SK-MEL-5 (cell line): Measurements from ENCODE around the gene BNC2. TPM values are rescaled to one million over a fixed set of nuclear protein-coding genes. Genes with fewer than 3 reads are reported as not detected.
"Not testable (repeated sequence)": the region's sequence is repeated elsewhere in the genome, so short reads cannot be mapped to it uniquely, and the experiment has no call there.

Experiments
- DNase-seq: peaks from one replicate; pipeline ENCODE4 v3.0.0-alpha.2; 2016; ENCODE audit warnings: low read depth, low spot score
- in situ Hi-C: cut with HindIII; loops from 2 replicates; pipeline ENCODE4 v1.10.0; 2016; ENCODE audit warnings: low sequenced_read_pairs, high pct_unique_total_duplicates, low pct_unique_long_range_greater_than_20kb
- polyA plus RNA-seq, 2 experiments: library from polyadenylated mRNA; depleted of rRNA; stranded (reverse); fragments of >200 nt; gene quantifications; 2 replicates each; pipeline ENCODE4 v1.2.3, GENCODE V29; 2015
- total RNA-seq: library from RNA; depleted of rRNA; stranded (reverse); fragments of >200 nt; shearing (Covaris generic); gene quantifications from 2 replicates; pipeline ENCODE4 v1.2.3, GENCODE V29; 2014; rRNA removed

BNC2 gene, protein sequence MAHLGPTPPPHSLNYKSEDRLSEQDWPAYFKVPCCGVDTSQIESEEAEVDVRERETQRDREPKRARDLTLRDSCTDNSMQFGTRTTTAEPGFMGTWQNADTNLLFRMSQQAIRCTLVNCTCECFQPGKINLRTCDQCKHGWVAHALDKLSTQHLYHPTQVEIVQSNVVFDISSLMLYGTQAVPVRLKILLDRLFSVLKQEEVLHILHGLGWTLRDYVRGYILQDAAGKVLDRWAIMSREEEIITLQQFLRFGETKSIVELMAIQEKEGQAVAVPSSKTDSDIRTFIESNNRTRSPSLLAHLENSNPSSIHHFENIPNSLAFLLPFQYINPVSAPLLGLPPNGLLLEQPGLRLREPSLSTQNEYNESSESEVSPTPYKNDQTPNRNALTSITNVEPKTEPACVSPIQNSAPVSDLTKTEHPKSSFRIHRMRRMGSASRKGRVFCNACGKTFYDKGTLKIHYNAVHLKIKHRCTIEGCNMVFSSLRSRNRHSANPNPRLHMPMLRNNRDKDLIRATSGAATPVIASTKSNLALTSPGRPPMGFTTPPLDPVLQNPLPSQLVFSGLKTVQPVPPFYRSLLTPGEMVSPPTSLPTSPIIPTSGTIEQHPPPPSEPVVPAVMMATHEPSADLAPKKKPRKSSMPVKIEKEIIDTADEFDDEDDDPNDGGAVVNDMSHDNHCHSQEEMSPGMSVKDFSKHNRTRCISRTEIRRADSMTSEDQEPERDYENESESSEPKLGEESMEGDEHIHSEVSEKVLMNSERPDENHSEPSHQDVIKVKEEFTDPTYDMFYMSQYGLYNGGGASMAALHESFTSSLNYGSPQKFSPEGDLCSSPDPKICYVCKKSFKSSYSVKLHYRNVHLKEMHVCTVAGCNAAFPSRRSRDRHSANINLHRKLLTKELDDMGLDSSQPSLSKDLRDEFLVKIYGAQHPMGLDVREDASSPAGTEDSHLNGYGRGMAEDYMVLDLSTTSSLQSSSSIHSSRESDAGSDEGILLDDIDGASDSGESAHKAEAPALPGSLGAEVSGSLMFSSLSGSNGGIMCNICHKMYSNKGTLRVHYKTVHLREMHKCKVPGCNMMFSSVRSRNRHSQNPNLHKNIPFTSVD
- 23.5 and 24.2 TPM in 2 replicates for total RNA-seq
- polyA plus RNA-seq (2015; cell fraction: cytosol; rRNA removed) = 11.4 and 13.9 TPM in 2 replicates
- 19.2 and 20.7 TPM in 2 replicates for polyA plus RNA-seq (2015; cell fraction: nucleus; rRNA removed)

DNA sequence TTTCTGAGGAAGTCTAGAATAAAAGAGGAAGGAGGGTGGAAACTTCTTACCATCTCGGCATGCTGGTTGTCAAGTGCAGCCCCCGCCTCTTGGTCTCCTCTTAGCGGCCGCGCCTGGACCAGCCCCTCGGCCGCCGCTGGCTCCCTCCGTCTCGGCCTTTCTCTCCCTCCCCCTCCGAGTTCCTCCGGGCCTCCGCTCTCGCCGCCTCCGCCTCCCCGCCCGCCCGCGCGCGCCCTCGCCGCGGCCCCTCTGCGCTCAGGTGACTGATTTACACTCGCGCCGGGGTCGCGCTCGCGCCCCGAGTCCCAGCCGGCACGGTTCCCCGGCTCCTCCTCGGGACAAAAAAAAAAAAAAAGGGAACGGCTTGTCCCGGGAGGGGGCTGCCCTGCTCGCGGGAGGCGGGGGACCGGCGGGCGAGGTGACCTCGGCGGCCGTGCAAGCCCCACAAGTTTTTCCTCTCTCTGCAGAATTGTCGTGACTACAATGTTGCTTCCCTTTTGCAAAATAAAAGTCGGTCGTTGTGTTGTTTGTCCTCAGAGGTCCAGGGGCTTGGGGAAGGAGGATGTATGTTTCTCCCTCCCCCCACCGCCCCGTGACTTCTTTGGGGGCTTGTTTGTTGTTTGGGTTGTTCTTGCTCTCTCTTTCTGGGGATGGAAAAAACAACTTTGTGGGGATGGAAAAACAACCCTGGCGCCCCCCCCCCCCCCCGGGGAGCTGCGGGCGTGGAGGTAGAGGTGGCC, at the start of gene BNC2:
Gene BNC2 (minus strand): TSS at position 75 of the 740 bp plus-strand sequence. CDS start 22 bp downstream, at position 53.
- peak; percentile 60 for DNase-seq
- in situ Hi-C loops = no loop called here

DNA sequence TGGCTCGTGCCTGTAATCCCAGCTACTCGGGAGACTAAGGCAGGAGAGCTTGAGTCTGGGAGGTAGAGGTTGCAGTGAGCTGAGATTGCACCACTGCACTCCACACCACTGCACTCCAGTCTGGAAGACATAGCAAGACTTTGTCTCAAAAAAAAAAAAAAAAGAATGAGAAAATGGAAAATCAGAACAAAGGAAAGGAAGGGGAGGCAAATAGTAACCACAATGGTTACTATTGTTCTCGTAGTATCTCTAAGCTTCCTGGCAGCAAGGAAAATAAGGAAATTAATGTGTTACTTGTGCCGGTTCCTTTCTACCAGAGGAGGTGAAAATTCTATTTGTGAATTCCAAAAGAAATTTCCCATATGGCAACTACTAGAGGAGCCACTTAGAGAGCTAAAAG, 48.5 kb upstream of the BNC2 start:
- DNase-seq = peak; percentile 19
- in situ Hi-C loops = no loop called here

DNA sequence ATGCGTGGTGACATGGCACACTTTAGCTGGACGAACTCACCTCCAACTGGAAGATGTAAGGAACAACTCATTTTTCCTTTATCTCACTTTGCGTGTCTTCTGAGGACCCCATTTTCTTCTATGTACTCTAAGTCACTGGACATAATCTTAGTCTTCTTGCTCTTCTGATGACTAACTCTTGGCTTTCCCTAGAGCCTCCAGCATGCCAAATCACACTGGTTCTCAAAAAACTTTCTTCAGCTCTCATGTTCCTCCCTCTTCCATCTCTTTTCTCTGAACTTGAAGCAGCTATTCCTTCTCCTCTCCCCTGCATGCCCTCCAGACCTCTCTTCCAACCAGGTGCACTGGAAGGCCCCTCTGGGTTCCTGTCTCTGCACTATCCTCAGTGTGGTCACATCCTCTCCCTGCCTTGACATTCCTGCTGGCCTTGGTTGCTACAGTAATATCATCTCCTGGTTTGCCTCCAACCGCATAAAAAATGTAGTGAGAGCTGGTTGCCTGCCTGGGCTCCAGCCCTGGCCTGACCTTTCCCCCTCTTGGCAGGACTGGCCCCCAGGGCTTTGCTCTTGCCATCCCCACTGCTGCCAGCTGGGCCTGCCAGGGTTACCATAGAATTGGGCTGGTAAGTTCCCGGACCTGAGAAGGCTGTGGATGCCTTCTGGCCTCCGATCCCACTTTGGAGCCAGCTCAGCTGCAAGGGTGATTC, 44.8 kb upstream of the BNC2 start:
- no peak for DNase-seq
- in situ Hi-C loops = no loop called here

- no peak for DNase-seq
- in situ Hi-C loops = no loop called here
Observed at GRCh38 chr9:16912197-16912596, 41.7 kb upstream of the BNC2 start.

GRCh38 chr9:16908206-16908605, 37.7 kb upstream of the BNC2 start:
- DNase-seq, in situ Hi-C loops: not testable (repeated sequence)

- in situ Hi-C loops = no loop called here
- no peak for DNase-seq
Observed at GRCh38 chr9:16904655-16905054, 34.2 kb upstream of the BNC2 start.

DNA sequence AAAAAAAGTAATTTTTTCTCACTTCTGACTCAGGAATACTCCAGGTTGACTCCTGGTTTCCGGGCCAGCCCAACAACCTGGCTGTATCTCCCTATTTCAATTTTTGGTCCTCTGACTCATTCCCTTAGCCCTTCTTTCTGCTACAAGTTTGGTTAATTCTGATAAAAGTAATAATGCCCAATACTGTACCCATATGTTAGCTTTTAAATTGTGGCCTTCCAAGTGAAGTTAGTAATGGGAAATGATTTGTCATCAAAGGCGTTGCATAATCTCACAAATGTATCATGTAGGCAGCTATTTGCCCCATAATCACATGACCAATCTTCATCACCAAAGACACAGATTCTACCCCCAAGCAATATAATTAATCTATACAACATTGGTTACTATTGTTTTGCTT, 31.1 kb upstream of the BNC2 start:
- in situ Hi-C loops = no loop called here
- DNase-seq = no peak

GRCh38 chr9:16899606-16900005, 29.1 kb upstream of the BNC2 start:
- in situ Hi-C loops = no loop called here
- no peak for DNase-seq

GRCh38 chr9:16898464-16898863, 28.0 kb upstream of the BNC2 start:
- DNase-seq = no peak
- in situ Hi-C loops = no loop called here

- DNase-seq = no peak
- in situ Hi-C loops = no loop called here
Observed at GRCh38 chr9:16888594-16888993, 18.1 kb upstream of the BNC2 start.

- in situ Hi-C loops = no loop called here
- DNase-seq = no peak
Observed at GRCh38 chr9:16885931-16886330, 15.5 kb upstream of the BNC2 start.

DNA sequence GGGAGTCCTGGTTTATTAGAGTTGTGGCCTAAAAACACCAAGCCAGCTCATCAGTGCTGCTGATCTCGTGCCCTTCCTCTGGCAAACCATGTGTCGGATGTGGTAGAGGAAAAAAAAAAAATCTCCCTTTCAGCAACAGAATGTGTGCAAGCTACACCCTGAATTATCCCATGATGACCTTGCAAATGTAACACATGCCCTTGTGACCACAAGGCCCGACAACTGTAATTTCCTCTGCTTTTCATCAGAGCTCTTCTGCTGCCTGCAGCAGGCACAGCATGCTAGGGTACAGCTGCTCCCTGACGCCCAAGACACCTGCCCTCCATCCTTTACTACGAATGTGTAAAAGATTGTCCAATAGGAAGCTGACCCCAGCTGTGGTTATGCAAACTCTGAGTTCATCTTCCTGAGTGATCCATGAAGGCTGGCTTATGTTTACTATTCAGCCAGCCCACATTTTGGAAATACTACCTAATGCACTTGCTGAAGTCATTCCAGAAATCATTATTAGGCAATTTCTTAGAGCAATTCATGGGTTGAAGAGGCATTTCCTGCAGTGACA, 14.6 kb upstream of the BNC2 start:
- in situ Hi-C loops = no loop called here
- no peak for DNase-seq

GRCh38 chr9:16884373-16884772, 13.9 kb upstream of the BNC2 start:
- no peak for DNase-seq
- in situ Hi-C loops = no loop called here

DNA sequence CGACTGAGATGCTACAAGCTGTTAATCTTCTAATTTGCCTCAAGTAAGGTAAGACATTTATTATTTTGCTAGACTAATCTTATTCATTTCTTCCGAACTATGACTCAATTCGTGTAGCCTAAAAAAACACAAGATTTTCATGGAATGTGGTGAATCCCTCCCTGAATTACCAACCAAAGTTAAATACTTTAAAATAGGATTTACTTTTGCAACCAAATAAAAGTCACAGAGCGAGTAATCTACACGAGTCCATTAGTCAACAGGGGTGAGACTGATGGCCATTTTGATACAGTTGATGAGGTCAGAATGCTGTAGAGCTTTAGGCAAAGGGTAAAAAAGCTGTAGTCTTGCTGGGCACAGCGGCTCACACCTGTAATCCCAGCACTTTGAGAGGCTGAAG, 13.1 kb upstream of the BNC2 start:
- DNase-seq = no peak
- in situ Hi-C loops = no loop called here

DNA sequence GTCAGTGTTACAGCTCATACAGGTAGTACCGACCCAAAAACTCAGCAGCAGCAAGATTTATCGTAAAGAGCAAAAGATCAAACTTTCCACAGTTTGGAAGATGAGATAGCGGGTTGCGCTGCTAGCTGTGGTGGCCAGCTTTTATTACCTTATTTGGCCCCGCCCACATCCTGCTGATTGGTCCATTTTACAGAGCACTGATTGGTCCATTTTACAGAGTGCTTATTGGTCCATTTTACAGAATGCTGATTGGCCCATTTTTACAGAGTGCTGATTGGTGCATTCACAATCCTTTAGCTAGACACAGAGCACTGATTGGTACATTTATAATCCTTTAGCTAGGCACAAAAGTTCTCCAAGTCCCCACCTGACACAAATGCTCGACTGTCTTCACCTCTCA, 12.0 kb upstream of the BNC2 start:
- in situ Hi-C loops, DNase-seq: not testable (repeated sequence)

GRCh38 chr9:16879416-16879815, 8.9 kb upstream of the BNC2 start:
- DNase-seq = no peak
- in situ Hi-C loops = no loop called here

DNA sequence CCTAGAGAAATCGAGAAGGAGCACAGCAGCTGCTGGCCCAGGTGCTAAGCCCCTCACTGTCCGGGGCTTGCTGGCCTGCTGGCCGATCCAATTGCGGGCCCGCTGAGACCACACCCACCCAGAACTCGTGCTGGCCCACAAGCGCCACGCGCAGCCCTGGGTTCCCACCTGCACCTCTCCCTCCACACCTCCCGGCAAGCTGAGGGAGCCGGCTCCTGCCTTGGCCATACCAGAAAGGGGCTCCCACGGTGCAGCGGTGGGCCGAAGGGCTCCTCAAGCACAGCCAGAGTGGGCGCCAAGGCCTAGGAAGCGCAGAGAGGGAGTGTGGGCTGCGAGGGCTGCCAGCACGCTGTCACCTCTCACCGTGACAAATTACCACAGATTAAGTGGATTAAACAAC, 6.8 kb upstream of the BNC2 start:
- in situ Hi-C loops = no loop called here
- DNase-seq = no peak
